Measurements from ENCODE around the gene RPL37A.
"Not testable (repeated sequence)": the region's sequence is repeated elsewhere in the genome, so short reads cannot be mapped to it uniquely, and the experiment has no call there.

Gene RPL37A

GRCh38 chr2:216518566-216519119, 20.0 kb downstream of the RPL37A start:
- DNase-seq, result not testable (repeated sequence)

- peak; percentile 14 to 80 for DNase-seq
These were observed 20.6 kb downstream of the RPL37A start for GRCh38 chr2:216519154-216519762.

GRCh38 chr2:216520112-216520511, 21.5 kb downstream of the RPL37A start:
- no peak for DNase-seq

DNA sequence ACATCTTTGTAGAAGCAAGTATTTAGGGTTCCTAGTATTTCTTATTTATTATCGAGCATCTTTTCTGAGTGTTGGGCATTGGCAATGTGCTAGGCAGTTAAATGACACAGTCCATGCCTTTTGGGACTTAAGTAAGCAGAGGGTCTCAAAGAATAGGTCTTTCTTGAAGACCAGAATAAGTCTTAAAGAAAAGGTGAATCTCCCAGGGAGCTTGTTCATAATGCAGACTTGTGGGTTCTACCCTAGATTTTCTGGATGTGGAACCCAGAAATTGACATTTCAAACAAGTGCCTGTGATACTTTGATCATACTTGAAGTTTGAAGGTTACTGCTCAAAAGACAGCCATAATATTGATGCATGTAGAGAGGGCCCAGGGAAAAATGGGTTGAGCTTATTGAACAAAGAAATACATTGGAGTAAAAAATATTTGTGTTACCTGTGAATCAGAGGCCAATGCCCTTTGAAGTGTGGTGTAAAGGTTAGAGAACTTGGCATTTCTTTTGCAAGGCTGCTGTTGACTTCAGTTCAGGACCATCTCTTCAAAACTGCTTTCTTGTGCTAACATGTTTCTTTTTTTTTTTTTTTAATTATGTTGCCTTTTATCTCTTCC, 24.4 kb downstream of the RPL37A start:
- no peak for DNase-seq

DNA sequence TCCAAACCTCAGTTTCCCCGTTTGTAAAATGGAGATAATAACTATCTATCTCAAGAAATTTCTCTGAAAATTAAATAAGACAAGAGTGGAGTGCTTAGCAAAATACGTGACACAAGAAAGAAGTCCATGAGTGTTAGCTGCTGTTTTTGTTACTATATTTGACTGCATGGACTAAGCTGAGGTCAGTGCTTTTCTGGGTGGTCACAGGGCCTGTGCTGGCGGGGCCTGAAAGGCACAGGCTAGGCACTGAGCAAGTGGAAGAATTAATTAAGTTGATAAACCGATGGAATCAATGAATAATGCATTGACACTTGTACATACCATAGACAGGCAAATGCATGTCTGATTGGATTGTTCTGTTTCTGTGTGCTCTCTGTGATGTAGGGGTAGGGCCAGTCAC, 27.3 kb downstream of the RPL37A start:
- no peak for DNase-seq

GRCh38 chr2:216526939-216527338, 28.3 kb downstream of the RPL37A start:
- DNase-seq, result no peak

DNA sequence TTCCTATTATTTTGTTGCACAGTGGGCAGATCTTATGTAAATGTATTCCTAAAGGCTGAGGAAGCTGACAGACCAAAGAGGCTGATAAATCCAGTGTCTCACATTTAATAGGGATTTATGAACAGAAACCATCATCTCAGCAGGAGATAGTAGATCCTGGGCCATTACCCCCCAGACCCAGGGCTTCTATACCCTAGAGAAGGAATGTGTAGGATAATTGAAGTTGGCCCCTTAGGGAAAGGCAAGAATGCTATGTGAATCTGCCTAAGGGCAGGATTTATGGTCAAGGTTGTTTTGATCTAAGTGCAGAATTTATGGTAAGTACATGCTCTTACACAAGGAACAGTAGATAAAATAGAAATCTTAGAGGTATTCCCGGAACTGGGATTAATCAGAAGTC, 29.0 kb downstream of the RPL37A start:
- DNase-seq, result no peak

- no peak for DNase-seq
These were observed 33.9 kb downstream of the RPL37A start for GRCh38 chr2:216532562-216532961.

DNA sequence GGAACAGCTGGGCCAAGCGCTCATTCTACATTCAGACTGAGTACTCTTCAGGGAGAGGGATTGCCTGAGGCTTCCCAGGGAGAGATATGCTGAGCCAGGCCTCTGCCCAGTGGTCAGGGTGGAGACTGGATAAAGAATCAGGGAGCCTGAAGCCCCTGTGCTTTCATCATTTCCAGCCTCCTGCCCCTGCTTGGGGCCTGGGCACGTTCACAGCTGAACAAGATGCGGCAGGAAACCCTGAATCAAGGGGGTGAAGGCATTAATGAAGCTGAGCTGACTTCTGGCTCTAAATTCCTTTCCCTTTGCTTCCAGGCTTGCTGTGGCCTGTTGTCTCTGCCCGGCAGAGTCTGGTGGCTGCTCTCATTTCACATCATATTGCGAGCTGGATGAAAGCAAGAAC, 35.0 kb downstream of the RPL37A start:
- DNase-seq, result no peak

DNA sequence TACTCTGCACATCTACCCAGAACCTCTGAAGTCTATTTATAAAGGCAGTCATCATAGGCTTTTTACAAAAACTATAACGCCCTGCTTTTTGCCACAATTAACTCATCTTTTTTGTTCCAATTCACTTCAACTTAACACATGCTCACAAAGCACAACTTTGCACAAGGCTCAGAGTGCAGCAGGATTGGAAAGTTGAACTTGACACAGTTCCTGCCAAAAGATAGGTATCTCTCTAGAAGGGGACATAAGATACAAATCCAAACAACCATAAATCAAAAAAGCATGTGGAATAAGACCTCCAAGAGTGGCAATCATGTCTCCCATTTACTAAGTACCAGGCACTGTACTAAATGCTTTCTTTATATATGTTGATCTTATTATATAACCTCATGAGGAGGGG, 36.2 kb downstream of the RPL37A start:
- no peak for DNase-seq

GRCh38 chr2:216535454-216535995, 36.9 kb downstream of the RPL37A start:
- DNase-seq, result no peak

DNA sequence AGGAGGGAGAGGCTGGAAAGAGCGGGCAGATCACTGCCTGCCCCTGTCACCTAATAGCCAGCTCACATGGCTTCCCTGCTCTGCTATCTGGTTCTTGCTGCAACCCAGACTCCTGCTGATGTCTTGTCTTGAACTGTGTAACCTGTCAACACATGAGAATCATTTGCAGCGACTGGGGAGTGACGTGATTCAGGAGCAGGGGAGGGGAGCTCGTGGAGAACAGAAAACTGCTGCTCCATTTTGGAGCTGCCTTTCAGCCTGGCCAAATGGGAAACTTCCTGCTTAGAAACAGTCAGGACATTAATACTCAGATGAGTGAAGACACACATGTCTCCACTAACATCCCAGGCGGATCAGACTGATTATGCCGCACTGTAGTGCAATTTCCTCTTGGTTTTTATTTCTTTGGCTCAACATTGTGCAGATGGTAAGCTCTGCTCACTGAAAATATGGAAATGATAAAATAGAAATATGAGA, 38.1 kb downstream of the RPL37A start:
- peak in 1 of 2 experiments; percentile 5 for DNase-seq

- DNase-seq, result no peak
These were observed 38.7 kb downstream of the RPL37A start for GRCh38 chr2:216537366-216537765.

- no peak for DNase-seq
These were observed 39.9 kb downstream of the RPL37A start for GRCh38 chr2:216538538-216538937.

GRCh38 chr2:216539120-216539519, 40.5 kb downstream of the RPL37A start:
- no peak for DNase-seq

DNA sequence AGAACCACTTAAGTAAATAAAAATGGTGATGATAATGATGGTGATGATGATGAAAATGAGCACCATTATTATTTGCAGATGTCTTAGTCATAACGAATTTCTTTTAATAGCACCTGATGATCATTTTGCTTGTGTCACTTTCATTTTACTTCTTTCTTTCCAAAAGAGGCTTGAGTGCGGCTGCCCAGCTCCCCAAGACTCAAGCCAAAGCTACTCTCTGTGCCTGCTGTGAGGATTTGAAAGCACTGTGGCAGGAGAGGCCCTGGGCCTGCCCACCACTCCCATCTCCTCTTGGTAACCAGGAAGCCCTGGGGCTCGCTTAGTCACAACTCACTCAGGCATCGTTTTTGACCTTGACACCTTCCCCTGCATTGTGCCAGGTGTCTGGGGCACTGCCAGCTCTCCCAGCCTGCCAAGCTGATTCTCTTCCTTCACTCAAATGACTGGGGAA, 41.2 kb downstream of the RPL37A start:
- DNase-seq, result no peak

- DNase-seq, result no peak
These were observed 42.3 kb downstream of the RPL37A start for GRCh38 chr2:216540920-216541319.

DNA sequence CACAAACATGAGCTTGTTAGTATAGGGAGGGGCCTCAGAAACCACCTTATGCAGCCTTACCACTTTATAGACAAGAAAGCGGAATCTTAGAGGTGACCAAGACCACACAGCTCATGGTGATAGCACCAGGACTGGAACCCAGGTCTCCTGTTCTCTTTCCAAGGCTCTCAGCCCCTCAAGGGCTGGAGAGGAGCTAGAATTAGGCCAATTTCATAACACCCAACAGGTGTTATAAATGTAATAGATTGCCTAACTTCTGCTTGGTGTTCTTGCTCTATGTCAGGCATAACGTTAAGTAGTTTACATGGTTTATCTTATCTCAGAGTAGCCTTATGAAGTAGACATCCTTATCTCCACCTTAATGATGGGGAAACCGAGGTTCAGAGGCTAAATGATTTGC, 42.9 kb downstream of the RPL37A start:
- no peak for DNase-seq

- no peak for DNase-seq
These were observed 46.7 kb downstream of the RPL37A start for GRCh38 chr2:216545359-216545758.

DNA sequence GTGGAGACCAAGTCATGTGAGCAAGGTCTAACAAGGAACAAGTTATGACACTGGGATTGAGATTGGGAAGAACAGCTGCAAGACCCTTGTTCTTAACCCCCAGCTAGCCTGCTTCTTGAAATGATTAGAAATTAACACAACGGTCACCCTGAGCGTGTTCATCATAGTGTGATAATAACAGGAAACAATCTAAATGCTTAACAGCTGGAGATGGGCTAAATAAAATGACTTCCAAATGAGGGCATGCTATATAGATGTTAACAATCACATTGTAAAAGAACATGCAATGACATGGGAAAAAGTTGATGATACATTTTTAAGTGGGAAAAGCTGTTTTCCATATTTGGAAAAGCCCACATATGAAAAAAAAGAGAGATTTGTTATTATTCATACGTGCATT, 47.6 kb downstream of the RPL37A start:
- DNase-seq, result no peak

DNA sequence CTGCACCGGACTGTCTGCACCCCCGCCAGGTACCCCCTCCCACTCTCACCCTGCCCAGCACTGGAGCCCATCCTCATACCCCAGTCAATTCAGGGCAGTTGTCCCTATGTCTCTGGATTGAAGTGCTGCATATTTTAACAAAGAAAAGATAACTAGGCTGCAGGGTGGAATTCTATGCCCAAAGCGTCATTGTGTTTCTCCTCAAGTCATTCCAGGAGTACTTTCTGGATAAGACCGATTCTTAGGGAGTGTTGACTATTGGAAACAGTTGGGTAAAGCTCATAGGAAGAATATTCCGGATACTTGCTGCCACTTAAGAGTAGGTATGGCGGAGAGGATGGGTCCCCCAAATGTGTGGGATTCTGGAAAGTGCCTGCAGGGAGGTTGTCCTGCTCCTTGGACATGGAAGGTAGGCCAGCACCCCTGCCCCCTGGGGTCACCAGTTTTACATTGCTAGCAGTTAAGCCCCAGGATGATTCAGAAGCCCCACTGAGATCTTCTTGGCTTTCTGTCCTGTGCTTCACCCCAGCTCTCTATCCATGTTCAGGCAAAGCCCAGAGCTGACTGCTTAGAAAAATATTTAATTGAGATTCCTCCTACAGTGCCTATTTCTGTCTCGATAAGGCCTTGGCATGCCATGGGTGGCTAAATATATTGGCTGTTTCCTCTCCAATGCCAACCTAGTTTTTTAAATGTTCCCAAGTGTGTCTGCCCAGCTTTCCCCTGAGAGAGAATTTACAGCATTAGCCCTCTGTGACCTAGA, 48.2 kb downstream of the RPL37A start:
- no peak for DNase-seq

DNA sequence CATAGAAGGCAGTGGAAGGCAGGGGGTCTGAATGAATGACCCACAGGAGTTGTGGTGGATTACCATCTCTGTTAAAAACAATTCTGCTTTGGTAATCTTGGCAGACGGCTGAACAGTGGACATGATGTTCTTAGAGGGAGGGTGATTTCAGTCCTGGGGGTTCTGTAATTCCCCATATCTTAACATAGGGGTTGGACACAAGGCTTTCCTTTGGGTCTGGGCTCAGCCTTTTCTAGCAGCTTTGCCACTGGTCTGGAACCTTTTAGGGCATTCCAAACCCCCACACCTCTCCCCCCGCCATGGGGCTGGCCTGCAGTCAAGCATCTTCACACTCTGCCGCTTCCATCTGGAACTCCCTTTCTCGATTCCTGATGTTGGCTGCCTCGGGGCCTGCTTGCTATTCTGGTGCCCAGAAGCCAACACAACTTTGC, 50.3 kb downstream of the RPL37A start:
- no peak for DNase-seq

DNA sequence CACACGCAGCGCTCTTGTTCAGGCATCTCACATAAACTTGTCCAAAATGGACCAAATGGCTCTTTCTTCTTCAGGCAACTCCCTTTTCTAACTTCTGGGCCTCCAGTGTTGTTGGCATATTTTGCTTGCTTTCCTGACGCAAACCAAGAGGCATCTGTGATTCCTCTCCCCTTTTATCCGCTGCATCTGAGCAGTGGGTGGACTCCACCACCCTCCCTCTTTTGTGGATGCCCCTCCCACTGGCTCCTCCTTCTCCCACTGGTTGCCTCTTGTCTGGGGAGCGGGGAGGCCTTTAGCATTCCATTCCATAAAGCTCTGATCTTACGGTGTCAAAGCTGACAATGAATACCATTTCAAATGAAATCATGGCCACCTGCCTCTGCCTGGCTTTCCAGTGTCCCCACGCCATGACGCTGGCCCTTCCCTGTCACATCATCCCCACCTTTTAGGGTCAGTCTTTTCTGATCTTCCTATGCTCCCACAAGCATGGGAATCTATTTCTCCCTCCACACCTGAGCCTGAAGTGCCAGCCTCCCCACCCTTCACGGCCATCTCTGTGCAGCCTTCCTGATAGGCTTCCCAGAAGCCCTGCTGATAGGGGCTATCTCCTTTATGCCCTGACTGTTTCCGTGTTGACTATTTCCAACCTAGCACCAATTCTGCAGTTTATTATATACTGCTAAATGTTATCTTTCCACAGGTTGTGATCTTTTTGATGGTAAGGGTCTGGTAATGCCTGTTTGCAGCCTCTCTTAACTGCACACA, 51.5 kb downstream of the RPL37A start:
- no peak for DNase-seq
